ENCODE results near the gene UFC1.
A peak's percentile ranks its signal among the peaks of the same experiment; 100 is the strongest.

The UFC1 gene

GRCh38 chr1:161172349-161172748, 18.6 kb downstream of the UFC1 start:
- no peak for TF ChIP-seq CTCF (conservative IDR thresholded peaks at IDR 0.05; ENCODE audit: low read depth, low read length)
- H3K4me3 ChIP-seq (ENCODE audit: low read depth, low read length), result no peak overlapping the region
- no peak for DNase-seq (ENCODE audit: low read depth)

- no peak for TF ChIP-seq CTCF (conservative IDR thresholded peaks at IDR 0.05; ENCODE audit: low read depth, low read length)
- DNase-seq (ENCODE audit: low read depth), result peak; percentile 98
Measured at GRCh38 chr1:161172776-161173376, 19.1 kb downstream of the UFC1 start.

DNA sequence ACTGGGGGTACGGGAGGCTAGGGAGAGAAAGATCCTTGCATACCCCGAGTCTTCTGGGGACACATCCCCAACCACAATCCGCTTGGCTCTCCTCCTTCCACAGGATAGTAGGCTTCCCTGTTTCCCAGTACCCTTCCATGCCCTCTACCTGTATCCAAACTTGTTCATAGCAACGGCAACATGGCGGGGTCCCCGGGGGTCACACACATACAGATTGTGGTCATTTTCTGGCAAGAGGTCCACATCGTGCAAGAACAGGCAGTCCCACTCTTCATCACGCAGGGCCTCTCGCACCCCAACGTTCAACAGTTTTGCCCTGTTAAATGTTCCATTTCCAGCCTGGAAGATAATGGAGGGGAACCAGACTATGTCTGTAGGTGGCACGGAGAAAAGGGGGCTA, 19.9 kb downstream of the UFC1 start:
- TF ChIP-seq CTCF (conservative IDR thresholded peaks at IDR 0.05; ENCODE audit: low read depth, low read length), result no peak
- no peak for DNase-seq (ENCODE audit: low read depth)
- H3K4me3 ChIP-seq (ENCODE audit: low read depth, low read length), result no peak overlapping the region

More at GRCh38 chr1:161172776-161173376, 19.1 kb downstream of the UFC1 start:
- H3K4me3 ChIP-seq (ENCODE audit: low read depth, low read length), result no peak overlapping the region

DNA sequence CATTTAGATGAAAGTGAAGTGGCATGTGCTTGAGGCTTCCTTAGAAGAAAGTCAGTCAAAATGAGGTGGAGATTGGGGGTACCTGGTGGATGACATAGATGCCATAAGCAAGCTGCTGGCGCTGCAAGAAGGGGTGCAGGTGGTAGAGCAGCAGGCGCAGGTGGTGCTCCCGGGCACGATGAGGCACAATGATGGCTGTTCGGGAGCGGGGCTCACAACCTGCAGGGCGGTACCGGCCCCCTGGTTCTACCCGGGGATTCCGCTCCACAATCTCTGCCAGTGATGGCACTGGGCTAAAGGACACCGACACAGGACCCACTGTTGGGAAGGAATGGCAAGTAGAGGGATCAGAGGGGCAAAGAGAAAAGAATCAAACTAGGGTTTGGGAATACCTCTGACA, 21.1 kb downstream of the UFC1 start:
- no peak for TF ChIP-seq CTCF (conservative IDR thresholded peaks at IDR 0.05; ENCODE audit: low read depth, low read length)
- no peak overlapping the region for H3K4me3 ChIP-seq (ENCODE audit: low read depth, low read length)
- DNase-seq (ENCODE audit: low read depth), result no peak

DNA sequence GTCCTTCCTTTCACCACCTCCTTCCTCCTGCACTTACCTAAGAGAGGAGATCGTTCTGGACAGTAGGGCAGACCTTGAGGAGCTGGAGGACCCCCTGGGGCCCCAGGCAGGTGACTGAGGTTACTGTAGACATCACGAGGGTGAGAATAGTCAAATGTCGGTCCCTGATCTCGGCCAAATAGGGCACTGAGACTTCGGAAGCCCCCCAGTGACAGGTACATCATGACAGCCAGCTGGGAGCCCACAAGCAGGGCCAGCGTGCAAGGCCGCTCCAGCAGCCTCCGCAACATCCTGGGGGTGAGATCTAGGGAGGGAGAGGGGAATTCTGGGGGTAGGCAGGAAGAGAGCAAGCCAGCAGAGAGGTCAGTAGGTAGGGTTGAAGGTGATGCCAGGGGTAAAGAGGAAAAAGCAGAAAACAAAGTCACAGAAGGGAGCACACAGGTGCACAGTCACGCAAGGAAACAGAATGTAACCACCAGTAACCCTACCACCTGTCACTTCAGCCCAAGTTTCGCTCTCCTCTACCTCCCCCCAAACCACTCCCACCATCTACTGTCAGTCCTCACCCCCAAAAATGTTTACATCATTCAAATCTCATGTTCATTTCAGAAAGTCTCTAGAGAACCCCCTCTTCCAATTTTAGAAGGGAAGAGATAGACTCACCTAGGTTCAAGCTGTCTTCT, 22.1 kb downstream of the UFC1 start:
- no peak for TF ChIP-seq CTCF (conservative IDR thresholded peaks at IDR 0.05; ENCODE audit: low read depth, low read length)
- DNase-seq (ENCODE audit: low read depth), result no peak
- peak overlapping the region; percentile 98 for H3K4me3 ChIP-seq (ENCODE audit: low read depth, low read length)

DNA sequence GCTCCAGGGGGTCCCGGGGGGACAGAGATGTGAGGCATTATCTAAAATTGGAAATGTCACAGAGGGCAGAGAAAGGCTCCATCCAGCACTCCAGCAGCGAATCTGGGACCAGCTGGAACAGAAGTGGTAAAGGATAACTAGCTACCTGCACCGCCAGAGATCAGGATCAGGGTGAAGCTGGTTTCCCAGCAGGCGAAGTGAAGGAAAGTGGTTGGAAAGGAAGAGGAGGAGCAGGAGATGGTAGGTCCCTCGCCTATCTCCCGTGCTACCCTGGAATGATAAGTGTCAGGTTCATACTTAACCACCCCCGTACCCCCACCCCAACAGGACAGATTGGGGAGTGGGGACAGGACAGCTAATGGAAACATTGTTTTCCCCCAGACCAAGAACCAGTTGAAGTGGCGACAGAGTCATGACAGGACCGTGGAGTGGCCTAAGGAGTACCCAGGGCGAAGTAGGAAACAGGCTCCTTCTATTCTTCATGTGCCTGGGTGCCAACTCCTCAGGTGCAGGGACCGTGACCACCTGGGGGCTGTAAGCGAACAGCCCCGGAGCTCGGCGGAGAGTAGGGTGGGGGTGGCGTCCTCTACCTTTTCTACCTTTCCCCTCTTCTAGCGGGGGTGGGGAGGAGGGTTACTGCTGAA, 22.8 kb downstream of the UFC1 start:
- peak overlapping the region; percentile 98 for H3K4me3 ChIP-seq (ENCODE audit: low read depth, low read length)
- no peak for DNase-seq (ENCODE audit: low read depth)
- TF ChIP-seq CTCF (conservative IDR thresholded peaks at IDR 0.05; ENCODE audit: low read depth, low read length), result no peak

Measured in choroid plexus epithelial cell (primary cell).